Epithelial cell of alveolus of lung (primary cell): ENCODE results near the gene SPRR4. TPM values are rescaled to one million over a fixed set of nuclear protein-coding genes. Genes with fewer than 3 reads are reported as not detected.

Experiments used
- total RNA-seq: library from RNA; depleted of rRNA; stranded (reverse); fragments of >200 nt; gene quantifications from 2 replicates; pipeline ENCODE4 v1.2.1, GENCODE V29; 2015

SPRR4 gene, protein sequence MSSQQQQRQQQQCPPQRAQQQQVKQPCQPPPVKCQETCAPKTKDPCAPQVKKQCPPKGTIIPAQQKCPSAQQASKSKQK
- total RNA-seq: not detected in 2 replicates

DNA sequence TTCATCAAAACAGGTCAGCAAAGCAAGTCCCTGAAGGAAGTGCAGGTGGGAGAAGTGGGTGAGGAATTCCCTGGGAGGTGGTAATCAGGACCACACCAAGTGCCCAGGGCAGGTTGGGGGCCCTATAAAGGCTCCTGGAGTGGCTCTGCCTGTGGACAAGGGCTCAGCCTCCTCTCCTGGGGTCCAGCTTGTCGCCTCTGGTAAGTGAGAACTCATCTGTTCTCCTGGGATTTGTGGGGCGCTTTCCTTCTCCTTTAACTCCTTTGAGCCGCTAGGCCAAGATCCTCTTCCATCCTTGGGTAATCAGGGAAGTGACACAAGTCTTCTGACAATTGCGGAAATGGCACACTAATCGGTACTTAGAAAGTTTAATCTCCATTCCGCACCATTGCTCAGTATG is at the start of gene SPRR4:
Gene SPRR4 (plus strand): TSS at position 154 of the 400 bp plus-strand sequence. CDS start 1,243 bp downstream, outside the sequence.

DNA sequence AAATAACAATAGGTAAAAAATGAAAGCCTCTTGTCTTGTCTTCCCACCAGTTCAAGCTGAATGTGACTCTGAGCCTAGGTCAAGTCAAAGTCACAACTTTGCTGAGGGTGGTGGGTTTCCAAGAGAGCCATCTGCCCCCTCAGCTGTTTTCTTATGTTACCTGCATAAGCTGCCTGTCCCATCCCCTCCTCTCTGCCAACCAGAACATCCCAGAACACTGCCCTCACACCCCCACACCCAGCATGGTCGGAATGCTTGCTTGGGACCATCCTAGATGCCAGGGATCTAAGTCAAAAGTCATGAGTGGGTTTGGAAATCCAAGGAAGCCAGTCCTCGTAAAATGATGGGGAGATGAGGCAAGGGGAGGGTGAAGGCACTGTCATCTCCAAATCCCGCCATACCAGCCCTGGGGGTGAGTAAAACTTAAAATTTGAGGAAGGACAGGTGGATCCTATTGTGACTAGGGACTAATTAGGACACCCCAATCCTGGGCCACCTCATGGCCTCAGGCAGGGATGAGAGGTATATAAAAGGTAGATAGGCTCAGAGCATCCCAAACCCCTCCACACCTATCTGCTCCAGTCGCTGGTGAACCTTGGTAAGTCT is 23.7 kb upstream of the SPRR4 start, which contains the start of gene SPRR5:
Gene SPRR5 (plus strand): TSS at position 556 of the 606 bp plus-strand sequence. CDS start 1,349 bp downstream, outside the sequence.

DNA sequence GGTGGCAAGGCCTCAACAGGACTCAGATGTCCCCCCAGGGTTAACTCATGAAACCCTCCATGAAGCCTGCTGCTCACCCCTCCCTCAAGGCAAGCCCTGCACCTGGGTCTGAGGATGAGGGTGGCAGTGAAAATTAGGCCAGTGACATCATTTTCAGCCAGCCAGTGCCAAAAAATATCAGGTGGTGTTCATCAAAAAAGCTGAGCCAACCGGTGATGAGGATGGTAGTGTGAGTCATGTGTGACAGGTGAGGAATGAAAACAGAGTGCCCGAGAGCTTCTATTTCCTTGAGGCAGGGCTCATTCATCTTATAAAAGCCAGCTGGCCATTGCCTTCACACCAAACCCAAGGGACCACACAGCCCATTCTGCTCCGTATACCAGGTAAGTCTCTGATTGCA is 13.3 kb downstream of the SPRR4 start, which contains the start of gene SPRR1A:
Gene SPRR1A (plus strand): TSS at position 339 of the 400 bp plus-strand sequence. CDS start 1,150 bp downstream, outside the sequence.

DNA sequence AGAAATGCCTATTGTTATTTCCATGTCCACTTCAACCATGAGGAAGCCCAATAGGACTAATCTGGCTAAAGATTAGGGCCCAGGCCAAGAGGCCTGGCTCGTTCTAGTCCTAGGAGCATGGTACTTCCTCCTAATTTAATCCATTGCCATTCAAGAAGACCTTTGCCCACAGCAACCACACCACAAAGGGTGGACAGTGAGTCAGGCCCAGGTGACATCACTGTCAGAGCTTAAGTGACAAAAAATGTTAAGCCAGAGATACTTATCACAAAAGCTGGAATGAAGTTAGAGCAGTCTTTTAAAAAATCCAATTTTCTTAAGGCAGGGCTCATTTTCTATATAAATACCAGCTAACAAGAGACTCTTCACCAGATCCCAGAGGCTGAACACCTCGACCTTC is 30.9 kb downstream of the SPRR4 start, which contains the start of gene SPRR3:
Gene SPRR3 (plus strand): TSS at position 368 of the 400 bp plus-strand sequence. CDS start 1,272 bp downstream, outside the sequence.

Other genes starting within 250 kb of the SPRR4 start
- gene KPRP, start 212.6 kb upstream of the SPRR4 start, total RNA-seq: not detected in 2 replicates
- gene LCE1F, start 195.5 kb upstream of the SPRR4 start, total RNA-seq: not detected in 2 replicates
- gene LCE1E, start 184.4 kb upstream of the SPRR4 start, total RNA-seq: not detected in 2 replicates
- not detected in 2 replicates for gene LCE1D, start 173.9 kb upstream of the SPRR4 start, total RNA-seq
- not detected in 2 replicates for gene LCE1C, start 164.0 kb upstream of the SPRR4 start, total RNA-seq
- not detected in 2 replicates for gene LCE1B, start 158.7 kb upstream of the SPRR4 start, total RNA-seq
- not detected in 2 replicates for gene LCE1A, start 143.2 kb upstream of the SPRR4 start, total RNA-seq
- not detected in 2 replicates for gene LCE6A, start 127.8 kb upstream of the SPRR4 start, total RNA-seq
- not detected in 2 replicates for gene LCE7A, start 110.7 kb upstream of the SPRR4 start, total RNA-seq
- not detected in 2 replicates for gene SMCP, start 92.3 kb upstream of the SPRR4 start, total RNA-seq
- gene IVL, start 62.1 kb upstream of the SPRR4 start, total RNA-seq: not detected in 2 replicates
- not detected in 2 replicates for gene SPRR5, start 23.4 kb upstream of the SPRR4 start, total RNA-seq
- not detected in 2 replicates for gene SPRR1A, start 13.4 kb downstream of the SPRR4 start, total RNA-seq
- not detected in 2 replicates for gene SPRR3, start 31.1 kb downstream of the SPRR4 start, total RNA-seq
- not detected in 2 replicates for gene SPRR1B, start 60.6 kb downstream of the SPRR4 start, total RNA-seq
- gene SPRR2D, start 70.5 kb downstream of the SPRR4 start, total RNA-seq: not detected in 2 replicates
- not detected in 2 replicates for gene SPRR2A, start 86.9 kb downstream of the SPRR4 start, total RNA-seq
- not detected in 2 replicates for gene SPRR2B, start 101.0 kb downstream of the SPRR4 start, total RNA-seq
- not detected in 2 replicates for gene SPRR2E, start 123.9 kb downstream of the SPRR4 start, total RNA-seq
- gene SPRR2F, start 142.9 kb downstream of the SPRR4 start, total RNA-seq: not detected in 2 replicates
- not detected in 2 replicates for gene SPRR2G, start 180.2 kb downstream of the SPRR4 start, total RNA-seq
- gene LELP1, start 232.8 kb downstream of the SPRR4 start, total RNA-seq: not detected in 2 replicates
- not detected in 2 replicates for gene PRR9, start 246.9 kb downstream of the SPRR4 start, total RNA-seq